Liver (tissue), 3 donors: ENCODE measurements around the gene SH3D19.

Source experiments
- FOXA1 ChIP-seq: IDR thresholded peaks from 2 replicates; pipeline ENCODE4 v1.6.1; 2016; ENCODE audit warnings: antibody characterized with exemption
- HNF4G ChIP-seq: IDR thresholded peaks from 2 replicates; pipeline ENCODE4 v1.6.1; 2016; ENCODE audit warnings: antibody characterized with exemption
- JUND ChIP-seq, 2 donors: IDR thresholded peaks; 2 replicates each; pipeline ENCODE4 v1.6.1; 2016; ENCODE audit warnings: antibody characterized with exemption in 2 of 2
- RAD21 ChIP-seq, 2 donors: IDR thresholded peaks; 2 replicates each; pipeline ENCODE4 v1.6.1; 2016; ENCODE audit warnings: antibody characterized with exemption in 2 of 2, mild to moderate bottlenecking in 2 of 2
- RXRA ChIP-seq, 2 donors: IDR thresholded peaks; 2 replicates each; pipeline ENCODE4 v1.6.1; 2017 to 2018; ENCODE audit warnings: antibody characterized with exemption in 2 of 2, mild to moderate bottlenecking in 1 of 2
- SP1 ChIP-seq: IDR thresholded peaks from 2 replicates; pipeline ENCODE4 v1.6.1; 2018; ENCODE audit warnings: antibody characterized with exemption, mild to moderate bottlenecking
- TAF1 ChIP-seq: conservative IDR thresholded peaks from 2 replicates; pipeline ENCODE4 v1.6.1; 2016; ENCODE audit warnings: antibody characterized with exemption, mild to moderate bottlenecking
- YY1 ChIP-seq: IDR thresholded peaks from 2 replicates; pipeline ENCODE4 v1.6.1; 2016; ENCODE audit warnings: antibody characterized with exemption, mild to moderate bottlenecking
- TF ChIP-seq, protein P1 (sequence below): fragments of 150-350 bp; IDR thresholded peaks from 2 replicates; pipeline ENCODE4 v1.5.1; 2017; ENCODE audit warnings: improper control_type of control experiment, low read depth, low read length; ENCODE audit not compliant: missing input control
- TF ChIP-seq, protein P2 (sequence below): IDR thresholded peaks from 2 replicates; pipeline ENCODE4 v1.6.1; 2016; ENCODE audit warnings: antibody characterized with exemption
- TF ChIP-seq, protein P3 (sequence below): IDR thresholded peaks from 2 replicates; pipeline ENCODE4 v1.6.1; 2016; ENCODE audit warnings: antibody characterized with exemption
- donor health status: healthy.
- donor health status: healthy.

DNA sequence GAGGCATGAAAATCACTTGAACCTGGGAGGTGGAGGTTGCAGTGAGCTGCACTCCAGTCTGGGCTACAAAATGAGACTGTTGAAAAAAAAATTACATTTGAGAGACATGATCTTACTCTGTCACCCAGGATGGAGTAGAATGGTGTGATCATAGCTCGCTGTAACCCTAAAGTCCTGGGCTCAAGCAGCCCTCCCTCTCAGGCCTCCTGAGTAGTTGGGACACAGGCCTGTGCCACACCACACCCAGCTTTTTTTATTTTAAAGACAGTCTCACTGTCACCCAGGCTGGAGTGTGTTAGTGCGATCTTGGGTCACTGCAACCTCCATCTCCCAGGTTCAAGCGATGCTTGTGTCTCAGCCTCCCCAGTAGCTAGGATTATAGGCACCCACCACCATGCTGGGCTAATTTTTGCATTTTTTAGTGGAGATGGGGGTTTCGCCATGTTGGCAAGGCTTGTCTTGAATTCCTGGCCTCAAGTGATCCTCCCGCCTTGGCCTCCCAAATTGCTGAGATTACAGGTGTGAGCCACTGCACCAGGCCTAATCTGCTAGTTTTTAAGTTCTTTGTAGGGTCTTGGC lies 219.9 kb downstream of the SH3D19 start:
- TF ChIP-seq, protein P1, sequence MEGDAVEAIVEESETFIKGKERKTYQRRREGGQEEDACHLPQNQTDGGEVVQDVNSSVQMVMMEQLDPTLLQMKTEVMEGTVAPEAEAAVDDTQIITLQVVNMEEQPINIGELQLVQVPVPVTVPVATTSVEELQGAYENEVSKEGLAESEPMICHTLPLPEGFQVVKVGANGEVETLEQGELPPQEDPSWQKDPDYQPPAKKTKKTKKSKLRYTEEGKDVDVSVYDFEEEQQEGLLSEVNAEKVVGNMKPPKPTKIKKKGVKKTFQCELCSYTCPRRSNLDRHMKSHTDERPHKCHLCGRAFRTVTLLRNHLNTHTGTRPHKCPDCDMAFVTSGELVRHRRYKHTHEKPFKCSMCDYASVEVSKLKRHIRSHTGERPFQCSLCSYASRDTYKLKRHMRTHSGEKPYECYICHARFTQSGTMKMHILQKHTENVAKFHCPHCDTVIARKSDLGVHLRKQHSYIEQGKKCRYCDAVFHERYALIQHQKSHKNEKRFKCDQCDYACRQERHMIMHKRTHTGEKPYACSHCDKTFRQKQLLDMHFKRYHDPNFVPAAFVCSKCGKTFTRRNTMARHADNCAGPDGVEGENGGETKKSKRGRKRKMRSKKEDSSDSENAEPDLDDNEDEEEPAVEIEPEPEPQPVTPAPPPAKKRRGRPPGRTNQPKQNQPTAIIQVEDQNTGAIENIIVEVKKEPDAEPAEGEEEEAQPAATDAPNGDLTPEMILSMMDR = no peak
- TF ChIP-seq, protein P2, sequence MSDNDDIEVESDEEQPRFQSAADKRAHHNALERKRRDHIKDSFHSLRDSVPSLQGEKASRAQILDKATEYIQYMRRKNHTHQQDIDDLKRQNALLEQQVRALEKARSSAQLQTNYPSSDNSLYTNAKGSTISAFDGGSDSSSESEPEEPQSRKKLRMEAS = no peak
- no peak for TF ChIP-seq RXRA (IDR thresholded peaks at IDR 0.05)
- TF ChIP-seq SP1 = no peak
- no peak for TF ChIP-seq YY1
- TF ChIP-seq, protein P3, sequence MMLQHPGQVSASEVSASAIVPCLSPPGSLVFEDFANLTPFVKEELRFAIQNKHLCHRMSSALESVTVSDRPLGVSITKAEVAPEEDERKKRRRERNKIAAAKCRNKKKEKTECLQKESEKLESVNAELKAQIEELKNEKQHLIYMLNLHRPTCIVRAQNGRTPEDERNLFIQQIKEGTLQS = no peak
- no peak for TF ChIP-seq RAD21 (IDR thresholded peaks at IDR 0.05)
- TF ChIP-seq JUND (IDR thresholded peaks at IDR 0.05) = no peak
- TF ChIP-seq HNF4G = no peak
- no peak for TF ChIP-seq TAF1
- no peak for TF ChIP-seq FOXA1
